Fibroblast of lung (primary cell): Measurements from ENCODE around the gene SFSWAP.
"Not testable (repeated sequence)": the region's sequence is repeated elsewhere in the genome, so short reads cannot be mapped to it uniquely, and the experiment has no call there.

Source experiments
- CTCF ChIP-seq, 2 donors: IDR thresholded peaks in 1 of 2; conservative IDR thresholded peaks in 1 of 2; 1 replicate in 1 of 2; 2 replicates in 1 of 2; pipeline ENCODE4 v1.5.1; 2011 to 2012; ENCODE audit warnings: low read length in 2 of 2, control low read depth in 1 of 2, inconsistent platforms in 1 of 2, low read depth in 1 of 2, mild to moderate bottlenecking in 1 of 2
- EZH2 ChIP-seq: IDR thresholded peaks from 2 replicates; pipeline ENCODE4 v1.5.1; 2012; ENCODE audit warnings: low read length, control low read depth, mild to moderate bottlenecking; ENCODE audit errors: missing control alignments

DNA sequence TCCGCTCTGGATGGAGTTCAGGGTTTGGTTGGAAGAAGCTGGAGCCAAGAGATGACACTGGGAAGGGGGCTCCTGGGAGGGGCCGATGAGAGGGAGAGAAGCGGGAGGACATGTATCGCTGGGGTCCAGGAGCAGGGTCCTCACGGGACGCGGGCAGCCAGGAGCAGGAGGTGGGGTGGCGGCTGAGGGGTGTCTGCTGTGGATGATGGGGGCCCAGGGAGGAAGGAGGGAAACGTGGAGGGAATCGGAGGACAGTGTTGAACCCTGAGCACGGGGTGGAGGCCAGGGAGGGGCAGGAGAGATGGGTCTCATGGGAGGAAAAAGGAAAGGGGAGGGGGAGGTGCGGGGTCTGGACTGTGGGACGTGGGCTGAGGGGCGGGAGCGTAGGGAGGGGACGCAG lies 31.7 kb upstream of the SFSWAP start:
- TF ChIP-seq CTCF (conservative IDR thresholded peaks at IDR 0.05 in 1 of 2, IDR thresholded peaks at IDR 0.05 in 1 of 2; ENCODE audit: low read depth in 1 of 2, low read length in 2 of 2); EZH2: not testable (repeated sequence)
